Hematopoietic multipotent progenitor cell treated with erythropoietin and hydrocortisone succinate and interleukin-3 and kit ligand, for 17 days (in vitro differentiated cells): ENCODE measurements around the gene TMEM150C.
"Not testable (repeated sequence)": the region's sequence is repeated elsewhere in the genome, so short reads cannot be mapped to it uniquely, and the experiment has no call there.

Experiments
- DNase-seq: peaks from one replicate; pipeline ENCODE4 v3.0.0-alpha.2; 2015; ENCODE audit warnings: low spot score

Gene TMEM150C

DNA sequence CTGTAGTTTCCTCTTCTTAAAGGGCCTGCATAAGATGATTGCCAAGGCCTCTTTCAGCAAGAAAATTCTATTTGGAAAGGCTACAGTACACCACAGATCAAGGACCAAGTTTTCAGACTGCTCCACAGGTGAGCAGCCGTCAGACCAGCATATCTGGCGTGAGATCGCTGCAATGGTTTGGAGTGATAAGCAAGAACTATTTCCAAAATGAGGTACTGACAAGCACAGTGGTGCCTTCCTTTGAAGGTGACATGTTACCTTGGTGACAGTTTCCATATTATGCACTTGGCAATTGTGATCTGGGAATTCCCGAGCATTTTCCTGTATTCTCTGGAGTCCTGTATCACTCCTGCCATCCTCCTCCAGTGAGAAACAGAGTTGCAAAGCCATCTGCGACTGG is 7.3 kb upstream of the TMEM150C start:
- no peak for DNase-seq

DNA sequence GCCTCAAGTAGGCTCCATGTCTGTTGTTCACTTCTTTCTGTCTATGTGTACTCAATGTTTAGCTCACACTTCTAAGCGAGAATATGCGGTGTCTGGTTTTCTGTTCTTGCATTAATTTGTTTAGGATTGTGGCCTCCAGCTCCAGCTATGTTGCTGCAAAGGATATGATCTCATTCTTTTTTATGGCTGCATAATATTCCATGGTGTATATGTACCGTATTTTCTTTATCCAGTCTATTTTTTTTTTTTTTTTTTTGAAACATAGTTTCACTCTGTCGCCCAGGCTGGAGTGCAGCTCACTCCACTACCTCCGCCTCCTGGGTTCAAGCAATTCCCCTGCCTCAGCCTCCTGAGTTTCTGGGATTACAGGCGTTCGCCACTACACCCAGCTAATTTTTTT is 5.7 kb upstream of the TMEM150C start:
- DNase-seq, result no peak

DNA sequence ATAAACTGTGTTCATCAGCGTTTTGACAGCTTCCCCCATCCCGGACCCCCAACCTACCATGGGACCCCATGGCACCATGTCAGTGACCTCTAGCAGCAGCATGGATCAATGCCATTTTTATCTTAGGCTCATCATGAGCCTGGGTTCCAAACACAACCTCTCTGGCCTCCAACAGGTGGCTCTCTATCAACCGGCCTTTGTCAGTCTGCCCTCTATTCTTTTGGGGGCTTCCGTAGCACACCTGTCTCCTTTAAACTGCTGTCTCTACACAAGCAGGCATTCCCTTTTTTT is 721 bp upstream of the TMEM150C start:
- DNase-seq, result no peak

DNA sequence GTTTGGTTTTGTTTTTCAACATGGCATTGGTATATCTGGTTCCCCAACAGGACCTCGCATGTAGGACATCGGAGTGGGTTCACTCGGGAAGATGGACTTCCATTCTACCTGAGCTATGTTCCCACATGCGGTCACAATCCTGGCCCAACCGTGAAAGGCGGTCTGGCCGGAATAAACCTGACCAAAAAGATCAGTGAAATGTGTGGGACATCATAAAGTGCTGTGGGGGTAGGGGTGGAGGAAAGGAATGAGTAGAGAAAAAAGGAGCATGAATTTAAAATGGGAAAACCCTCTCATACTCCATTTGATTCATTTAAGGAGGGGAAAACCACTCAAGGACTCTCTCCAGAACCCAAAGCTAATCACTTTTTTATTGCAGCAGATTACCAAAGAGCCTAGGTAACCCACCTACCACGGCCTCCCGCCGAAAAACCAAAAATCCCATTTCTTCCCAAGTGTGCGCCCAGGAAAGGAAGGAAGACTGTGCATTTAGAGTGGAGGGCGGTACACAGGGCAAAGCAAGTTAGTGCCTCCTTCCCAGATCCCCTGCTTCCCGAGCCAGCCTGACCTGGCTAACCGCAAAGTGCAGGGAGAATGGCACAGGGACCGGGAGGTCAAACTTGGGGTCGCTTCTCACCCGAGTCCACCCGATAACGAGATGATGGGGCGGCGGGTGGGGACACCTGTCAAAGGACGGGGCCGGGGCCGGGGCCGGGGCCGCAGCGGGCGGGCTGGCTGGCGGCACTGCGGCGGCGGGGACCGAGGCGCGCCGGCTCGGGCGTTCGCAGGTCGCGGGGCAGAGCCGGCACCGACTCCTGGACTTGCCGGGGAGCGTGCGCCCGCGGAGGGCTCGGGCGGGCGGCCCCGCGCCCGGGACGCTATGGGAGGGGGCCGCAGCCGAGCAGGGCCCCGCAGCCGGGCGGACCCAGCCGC is 669 bp downstream of the TMEM150C start:
- DNase-seq, result no peak

DNA sequence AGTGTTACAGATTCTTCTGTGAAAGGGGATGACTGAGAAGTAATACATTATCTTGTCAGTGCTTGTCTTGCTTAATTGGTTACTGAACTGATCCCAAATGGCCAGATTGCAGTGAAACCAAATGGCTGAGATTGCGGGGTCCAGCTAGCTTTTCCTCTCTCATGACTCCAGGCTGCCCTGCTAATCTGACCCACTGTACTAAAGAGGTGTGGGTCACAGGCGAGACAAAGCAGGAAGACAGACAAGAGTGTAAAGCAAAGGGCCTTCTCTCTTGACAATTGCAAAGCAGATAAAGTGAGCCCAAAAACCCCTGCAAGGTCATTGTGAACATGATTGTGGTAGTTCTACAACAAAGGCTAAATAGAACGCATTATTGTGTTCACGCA is 2.1 kb downstream of the TMEM150C start:
- DNase-seq, result no peak

DNA sequence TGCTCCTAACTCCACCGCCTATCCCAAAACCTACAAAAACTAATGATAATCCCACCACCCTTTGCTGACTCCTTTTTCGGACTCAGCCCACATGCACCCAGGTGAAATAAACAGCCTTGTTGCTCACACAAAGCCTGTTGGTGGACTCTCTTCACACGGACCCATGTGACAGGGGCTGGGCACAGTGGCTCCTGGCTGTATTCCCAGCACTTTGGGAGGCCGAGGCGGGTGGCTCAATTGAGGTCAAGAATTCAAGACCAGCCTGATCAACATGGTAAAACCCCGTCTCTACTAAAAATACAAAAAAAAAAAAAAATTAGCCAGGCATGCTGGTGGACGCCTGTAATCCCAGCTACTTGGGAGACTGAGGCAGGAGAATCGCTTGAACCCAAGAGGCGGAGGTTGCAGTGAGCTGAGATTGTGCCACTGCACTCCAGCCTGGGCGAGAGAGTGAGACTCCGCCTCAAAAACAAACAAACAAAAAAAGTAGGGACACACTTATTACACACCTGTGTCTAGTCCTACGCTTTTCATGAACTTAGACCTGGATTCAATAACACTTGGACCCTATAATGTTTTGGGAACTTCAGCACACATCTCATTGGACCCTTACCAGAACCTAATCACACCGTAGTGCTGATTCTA is 2.6 kb downstream of the TMEM150C start:
- DNase-seq, result not testable (repeated sequence)

DNA sequence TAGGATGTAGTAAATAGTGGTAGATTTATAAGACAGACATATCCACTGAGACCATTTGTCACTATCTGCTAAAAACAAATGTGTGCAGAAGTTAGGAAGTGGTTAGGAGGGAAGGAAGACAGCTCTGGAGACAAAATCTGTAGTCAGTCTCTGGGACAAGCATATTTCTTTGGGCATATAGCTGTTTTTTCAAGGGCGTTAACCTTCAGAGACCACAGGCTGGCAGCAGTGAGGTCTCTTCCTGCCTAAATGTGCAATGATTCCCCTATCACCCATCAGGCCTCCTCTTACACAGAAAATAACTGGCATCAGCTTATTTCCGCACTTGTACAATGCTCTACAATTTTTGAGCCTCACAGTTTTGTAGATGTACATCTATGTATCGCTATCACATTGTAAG is 6.5 kb downstream of the TMEM150C start:
- no peak for DNase-seq

DNA sequence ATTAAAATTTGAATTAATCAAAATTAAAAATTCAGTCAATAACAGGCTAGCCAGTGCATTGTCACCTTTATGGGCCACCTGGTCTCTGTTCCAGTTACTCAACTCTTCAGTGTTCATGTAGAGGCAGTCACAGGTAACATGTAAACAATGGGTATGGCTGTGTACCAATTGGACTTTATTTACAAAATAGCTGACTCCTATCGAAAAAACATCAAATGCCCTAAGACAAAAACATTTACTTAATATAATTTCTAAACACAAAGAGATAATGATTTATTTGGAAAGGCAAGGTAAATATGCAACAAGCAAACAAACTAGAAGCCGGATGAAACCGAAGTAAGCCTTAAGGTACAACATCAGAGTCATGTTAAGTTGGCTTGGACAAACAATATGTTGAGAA is 8.8 kb downstream of the TMEM150C start:
- DNase-seq, result no peak

DNA sequence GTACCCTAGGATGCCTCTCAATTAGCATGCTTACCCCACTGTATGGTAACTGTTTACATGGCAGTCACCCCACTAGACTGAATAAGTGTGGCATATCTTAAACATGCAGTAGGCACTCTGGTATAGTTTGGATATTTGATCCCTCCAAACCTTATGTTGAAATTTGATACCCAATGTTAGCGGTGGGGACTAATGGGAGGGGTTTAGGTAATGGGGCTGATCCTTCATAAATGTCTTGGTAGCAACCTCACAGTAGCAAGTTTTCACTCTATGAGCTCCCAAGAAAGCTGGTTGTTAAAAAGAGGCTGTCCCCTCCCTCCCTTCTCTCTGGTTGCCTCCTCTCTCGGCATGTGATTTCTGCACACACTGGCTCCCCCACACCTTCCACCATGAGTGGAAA is 10.1 kb downstream of the TMEM150C start:
- no peak for DNase-seq

DNA sequence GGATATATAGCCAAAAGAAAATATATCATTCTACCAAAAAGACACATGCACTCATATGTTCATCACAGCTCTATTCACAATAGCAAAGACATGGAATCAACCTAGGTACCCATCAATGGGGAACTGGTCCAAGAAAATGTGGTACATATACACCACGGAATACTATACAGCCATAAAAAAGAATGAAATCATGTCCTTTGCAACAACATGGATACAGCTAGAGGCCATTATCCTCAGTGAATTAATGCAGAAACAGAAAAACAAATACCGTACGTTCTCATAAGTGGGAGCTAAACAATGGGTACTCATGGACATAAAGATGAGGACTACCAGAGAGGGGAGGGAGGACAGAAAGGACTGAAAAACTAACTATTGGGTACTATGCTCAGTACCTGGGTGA is 13.9 kb downstream of the TMEM150C start:
- DNase-seq, result not testable (repeated sequence)

DNA sequence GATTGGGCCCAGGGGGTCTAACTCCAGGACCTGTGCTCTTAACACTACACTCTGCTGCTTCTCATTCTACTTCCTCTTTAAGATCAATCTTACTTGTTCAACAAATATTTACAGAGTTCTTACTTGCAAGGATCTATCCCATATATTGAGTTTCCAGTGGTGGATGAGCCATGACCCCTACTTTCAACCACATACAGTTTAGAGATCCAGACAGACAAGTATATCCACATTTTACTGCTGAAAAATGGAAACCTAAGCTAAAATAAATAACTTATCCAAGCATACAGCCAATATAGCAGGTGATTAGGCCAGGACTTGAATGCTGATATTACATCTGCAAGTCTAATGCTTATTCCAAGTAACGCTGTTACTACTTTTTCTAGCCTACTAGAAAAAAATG is 18.7 kb downstream of the TMEM150C start:
- no peak for DNase-seq

DNA sequence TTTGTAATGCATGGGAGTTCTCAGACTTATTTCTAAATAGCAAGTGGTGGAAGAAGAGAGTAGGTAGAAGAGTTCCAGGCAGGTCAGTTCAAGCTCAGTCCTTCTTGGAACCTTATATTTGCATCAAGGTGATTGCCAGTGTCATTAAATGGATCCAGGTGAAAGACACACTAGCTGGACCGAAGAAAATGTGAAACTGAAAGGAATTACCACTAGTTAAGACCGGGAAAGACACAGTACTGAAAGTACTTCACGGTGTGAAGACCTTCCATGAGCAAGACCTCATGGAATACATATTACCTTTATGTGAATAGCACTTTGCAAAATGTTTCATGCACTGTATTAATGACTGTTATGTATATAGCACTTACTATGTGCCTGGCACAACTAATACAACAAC is 19.1 kb downstream of the TMEM150C start:
- DNase-seq, result no peak

DNA sequence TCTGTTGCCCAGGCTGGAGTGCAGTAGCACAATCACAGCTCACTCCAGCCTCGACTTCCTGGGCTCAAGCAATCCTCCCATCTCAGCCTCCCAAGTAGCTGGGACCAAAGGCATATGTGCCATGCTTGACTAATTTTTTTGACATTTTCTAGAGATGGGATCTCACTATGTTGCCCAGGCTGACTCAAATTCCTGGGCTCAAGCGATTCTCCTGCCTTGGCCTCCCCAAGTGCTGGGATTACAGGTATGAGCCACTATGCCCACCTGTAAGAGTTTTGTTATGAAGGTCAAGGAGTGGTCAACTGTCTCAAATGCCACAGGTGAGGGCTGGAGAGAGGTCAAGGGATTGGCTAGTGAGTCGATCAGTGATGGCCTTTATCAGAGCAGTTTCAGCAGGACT is 32.5 kb downstream of the TMEM150C start:
- DNase-seq, result no peak

DNA sequence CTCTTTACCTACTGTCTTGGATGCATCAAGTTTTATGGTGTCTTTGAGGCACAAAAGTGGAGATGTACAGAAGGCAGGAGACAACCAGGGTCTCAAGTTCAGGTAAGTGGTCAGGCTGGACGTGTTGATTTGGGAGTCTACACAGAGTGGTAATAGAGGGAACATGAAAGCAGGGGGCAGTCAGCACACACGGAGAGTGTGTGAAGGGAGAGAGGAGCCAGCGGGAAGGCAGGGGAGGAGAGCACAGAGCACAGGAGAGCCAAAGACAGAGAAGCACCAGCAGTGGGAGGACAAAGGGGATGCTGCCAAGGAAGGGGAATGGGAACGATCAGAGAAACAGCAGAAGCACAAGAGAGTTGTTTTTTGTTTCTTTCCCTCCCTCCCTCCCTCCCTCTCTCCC is 32.9 kb downstream of the TMEM150C start:
- DNase-seq, result no peak

DNA sequence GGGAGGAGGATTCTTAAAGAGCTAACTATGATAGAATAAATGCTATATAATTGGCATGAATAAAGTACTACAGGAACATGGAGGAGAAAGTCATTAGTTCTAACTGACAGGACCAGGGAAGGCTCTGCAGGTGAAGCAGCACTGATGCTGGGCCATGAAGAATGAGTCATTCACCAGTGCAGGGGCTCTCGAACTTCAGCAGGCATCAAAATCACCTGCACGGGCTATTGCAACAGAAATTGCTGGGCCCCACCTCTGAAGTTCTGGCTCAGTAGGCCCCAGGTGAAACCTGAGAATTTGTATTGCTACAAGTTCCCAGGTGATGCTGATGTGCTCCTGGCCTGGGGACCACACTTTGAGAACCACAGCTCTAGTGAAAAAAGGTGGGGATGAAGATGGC is 33.7 kb downstream of the TMEM150C start:
- no peak for DNase-seq

DNA sequence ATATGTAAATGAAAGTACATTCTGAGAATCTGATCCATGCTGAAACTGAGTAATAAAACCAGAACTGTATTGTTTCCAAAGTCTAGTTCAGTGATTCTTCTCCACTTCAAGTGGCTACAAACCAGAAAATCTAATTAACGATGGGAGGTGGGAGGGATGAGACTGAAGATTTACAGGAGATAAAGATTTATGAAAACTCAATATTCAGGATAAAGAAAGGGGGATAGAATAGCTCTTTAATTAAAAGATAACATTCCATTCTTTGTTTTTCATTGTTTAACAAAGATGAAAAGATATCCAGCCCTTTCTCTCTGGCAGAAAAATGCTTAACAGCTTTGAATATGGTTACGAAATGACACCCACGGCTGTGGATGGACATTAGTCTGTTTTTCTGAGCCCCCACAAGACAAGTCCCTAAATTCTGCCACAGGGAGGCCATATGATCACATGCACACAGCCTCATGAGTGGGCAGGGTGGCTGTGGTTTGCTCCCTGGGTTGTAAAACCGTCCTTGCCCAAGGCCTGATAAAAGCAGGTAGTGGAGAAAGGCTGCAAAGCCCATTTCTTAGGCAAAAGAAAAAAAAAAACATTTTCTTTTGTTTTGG is 36.4 kb downstream of the TMEM150C start:
- DNase-seq, result no peak

DNA sequence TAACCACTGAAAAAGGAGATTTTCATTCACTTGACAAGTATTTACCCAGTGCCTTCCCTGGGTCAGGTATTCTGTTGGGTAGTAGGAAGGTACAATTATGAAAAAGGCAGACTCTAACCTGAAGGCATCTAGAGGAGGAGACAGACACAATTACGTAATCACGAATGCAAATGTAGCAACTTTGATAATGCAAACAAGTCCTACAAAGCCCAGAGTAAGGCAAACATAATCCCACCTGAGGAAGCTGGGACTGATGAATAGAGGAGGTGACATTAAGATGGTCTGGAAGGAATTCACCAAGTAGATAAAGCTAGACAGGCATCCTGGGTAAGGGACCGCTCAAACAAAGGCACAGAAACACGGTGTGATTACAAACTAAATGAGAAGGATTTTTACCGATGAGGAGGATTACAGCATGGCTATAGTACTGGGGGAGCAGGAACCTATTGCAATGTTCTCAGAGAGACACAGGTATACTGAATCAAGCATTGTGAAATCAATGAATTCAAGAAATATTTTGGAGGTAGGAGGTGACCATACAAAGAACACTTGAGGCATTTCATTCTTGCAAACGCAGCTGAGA is 37.1 kb downstream of the TMEM150C start:
- no peak for DNase-seq

DNA sequence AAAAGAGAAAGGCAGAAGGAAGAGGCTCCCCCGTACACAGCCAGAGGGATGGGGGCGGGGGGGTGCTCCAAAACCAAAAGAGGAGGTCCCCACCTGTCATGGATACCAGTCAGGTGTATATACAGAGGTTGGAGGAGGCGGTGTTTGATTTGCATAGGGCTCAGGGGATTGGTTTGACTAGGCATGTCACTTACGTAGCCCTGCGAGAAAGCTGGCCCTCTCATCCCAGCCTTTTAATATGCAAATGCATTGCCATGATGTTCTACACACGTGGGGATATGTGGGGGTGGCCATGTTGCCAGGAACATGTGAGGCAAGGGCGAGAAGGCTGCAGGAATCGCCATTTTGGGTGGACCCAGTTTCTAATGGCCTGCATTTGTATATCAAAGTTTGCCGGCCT is 38.6 kb downstream of the TMEM150C start:
- no peak for DNase-seq

DNA sequence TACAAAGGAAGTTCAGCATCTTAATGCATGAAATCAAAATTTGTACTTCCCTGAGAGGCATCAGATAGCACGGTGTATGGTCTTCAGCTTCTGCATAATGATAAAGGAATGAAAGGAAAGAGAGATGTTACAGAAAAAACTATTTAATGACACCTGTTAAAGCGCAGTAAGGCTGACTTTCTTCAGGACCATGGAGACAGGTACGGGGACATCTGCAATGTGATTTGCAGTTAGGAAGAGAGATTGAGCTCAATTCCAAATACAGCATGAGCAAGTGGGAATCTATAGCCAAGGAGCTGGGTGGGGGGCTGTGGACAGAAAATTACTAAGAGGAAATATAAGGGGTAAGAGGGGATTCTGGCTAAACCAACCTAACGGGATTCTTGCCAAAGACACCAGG is 39.3 kb downstream of the TMEM150C start:
- DNase-seq, result no peak

DNA sequence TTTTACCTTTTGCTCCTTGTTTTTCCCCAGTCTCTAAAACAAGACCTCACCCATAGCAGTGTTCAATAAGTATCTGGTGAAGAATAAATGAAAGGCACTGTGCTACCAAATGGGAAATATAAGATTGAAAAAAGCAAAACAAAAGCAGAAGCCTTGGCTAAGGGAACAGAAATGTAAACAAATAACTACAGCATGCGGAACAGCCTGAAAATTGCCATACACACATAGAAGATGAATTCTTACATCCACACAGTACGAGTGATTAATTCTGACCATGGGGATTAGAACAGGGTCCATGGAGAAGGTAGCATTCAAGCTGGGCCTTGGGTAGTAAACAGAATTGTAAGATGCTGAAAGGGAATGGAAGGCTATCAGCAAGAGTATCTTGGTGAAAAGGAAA is 40.5 kb downstream of the TMEM150C start:
- DNase-seq, result no peak

DNA sequence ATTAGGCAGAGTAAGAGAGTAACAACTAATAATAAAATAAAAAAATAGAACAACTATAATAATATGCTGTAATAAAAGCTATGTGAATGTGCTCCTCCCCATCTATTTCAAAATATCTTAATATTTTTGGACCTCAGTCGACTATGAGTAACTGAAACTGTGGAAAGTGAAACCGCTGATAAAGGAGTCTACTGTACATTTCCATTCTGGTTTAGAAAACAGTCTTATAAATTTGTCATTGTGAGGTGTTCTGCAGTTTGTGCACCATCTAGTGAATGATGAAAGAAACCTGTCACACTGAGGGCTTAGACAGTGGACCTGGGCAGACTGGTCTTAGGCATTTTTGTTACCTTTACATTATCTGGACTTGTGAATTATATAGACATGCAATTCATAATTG is 42.0 kb downstream of the TMEM150C start:
- no peak for DNase-seq

DNA sequence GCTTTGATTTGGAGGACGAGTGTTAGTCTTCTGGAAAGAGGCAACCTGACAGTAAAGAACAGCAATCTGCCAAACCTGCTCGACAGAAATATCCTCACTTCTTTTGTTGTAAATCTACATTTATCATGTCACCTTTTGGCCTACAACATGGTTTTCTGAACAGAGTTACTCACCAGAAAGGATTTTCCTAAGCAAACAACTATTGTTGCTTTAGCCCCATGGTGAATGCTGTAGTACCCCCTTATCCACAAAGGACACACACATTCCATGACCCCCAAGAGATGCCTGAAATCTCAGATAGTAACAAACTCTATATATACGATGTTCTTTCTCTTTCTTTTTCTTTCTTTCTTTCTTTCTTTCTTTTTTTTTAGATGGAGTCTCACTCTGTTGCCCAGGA is 42.7 kb downstream of the TMEM150C start:
- DNase-seq, result no peak

DNA sequence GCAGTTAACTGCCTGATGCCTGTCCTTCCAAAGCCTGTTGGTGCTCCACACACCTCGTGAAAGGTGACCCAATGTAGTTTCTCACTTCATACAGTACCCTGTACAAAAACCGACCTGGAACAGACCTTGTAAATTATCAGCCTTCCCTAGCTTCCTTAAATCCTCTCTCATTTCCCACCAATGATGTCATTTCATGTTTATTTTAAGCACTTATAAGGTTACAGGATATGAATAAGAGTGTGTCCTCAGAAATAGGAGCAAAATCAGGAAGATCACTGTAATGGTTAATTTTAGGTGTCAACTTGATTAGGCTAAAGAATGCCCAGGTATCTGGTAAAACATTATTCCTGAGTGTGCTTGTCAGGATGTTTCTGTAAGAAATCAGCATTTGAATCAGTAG is 44.7 kb downstream of the TMEM150C start:
- DNase-seq, result no peak
